HG02759 (cell line): Measurements from ENCODE around the gene AHNAK.

ENCODE experiments used
- ATAC-seq: cut with Tn5 transposase; IDR thresholded peaks from one replicate; pipeline ENCODE4 v1.9.1; 2021; ENCODE audit warnings: mild to moderate bottlenecking, moderate library complexity; ENCODE audit not compliant: unreplicated experiment

The AHNAK gene

GRCh38 chr11:62439785-62440602 is 106.6 kb downstream of the AHNAK start:
- no peak for ATAC-seq

DNA sequence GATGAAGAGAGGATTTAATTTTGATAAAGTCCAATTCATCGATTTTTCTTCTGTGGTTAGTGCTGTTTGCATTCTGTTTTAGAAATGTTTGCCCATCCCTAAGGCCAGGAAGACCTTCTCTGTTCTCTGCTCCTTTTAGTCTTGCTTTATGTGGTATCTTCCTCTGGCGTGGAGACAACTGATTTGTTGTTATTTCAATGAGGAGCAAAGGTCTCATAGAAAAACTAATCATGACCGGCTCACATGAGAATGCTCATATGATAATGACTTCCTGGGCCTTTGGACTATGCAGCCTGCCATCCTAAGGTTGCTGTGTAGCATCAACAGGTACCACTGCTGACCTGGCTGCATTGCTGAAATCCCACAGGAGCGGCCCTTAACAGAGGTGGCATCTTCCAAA is 108.0 kb downstream of the AHNAK start:
- no peak for ATAC-seq

DNA sequence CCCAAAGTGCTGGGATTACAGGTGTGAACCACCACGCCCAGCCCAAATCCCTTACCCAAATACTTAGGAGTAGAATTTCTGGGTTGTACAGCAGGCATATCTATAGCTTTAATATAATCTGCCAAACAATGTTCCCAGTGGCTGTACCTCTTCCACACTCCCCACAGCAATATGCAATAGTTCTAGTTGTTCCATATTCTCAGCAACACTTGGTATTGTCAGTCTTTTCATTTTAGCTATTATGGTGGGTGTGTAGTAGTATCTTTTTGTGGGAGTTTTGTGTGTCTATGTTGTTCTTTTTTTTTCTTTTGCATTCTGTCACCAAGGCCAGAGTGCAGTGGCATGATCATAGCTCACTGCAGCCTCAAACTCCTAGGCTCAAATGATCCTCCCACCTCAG is 109.0 kb downstream of the AHNAK start:
- ATAC-seq: no peak

- ATAC-seq: no peak
Observed at GRCh38 chr11:62435846-62436660, 110.6 kb downstream of the AHNAK start.

DNA sequence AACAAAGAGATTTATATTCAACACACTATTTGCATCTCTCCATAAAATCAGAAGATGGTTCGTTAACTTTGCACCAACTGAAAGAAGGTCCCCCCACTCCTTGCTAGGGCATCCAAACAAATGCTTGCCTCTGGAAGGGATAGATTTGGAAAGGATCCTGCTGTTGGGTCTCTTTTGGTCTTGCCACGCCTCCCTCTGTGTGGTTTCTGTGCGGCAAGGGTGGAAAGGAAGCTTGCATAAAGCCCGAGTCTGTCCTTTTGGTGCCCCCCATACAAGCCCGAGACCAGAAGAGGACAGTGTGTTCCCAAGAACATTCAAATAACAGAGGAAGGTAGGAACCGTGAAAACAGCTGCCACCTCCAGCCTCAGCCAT is 112.7 kb downstream of the AHNAK start:
- no peak for ATAC-seq

DNA sequence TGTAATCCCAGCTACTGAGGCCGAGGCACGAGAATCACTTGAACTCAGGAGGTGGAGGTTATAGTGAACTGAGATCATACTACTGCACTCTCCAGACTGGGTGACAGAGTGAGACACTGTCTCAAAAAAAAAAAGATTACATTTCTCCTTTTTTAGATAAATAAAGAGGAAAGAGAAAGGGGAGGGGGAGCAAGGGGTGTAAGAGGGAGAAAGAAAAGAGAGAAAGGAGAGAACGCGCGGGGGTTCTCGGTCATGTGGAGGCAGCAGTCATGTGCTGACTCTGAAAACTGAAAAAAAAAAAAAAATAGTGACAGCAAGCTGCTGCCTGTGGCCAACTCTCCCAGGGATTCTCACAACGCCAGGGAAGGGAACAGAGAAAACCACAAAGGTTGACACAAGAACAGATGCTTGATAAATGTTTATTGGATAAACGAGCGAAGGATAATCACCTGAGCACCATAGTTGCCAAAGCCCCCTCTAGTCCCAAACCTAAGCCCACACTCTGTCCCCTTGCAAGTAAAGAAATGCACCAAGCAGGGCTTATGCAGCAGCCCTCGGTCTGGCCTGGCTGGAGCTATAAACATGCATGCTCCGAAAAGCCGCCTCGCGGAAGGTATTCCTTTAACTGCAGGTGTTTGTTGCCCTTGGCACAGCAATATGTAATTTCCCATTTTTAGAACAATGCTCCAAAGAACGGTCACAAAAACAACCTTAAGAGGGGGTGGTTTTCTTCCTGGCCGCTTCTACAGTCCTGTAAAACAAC is 113.3 kb downstream of the AHNAK start:
- ATAC-seq: no peak

GRCh38 chr11:62432695-62433094 is 113.9 kb downstream of the AHNAK start:
- ATAC-seq: no peak

GRCh38 chr11:62431171-62431901 is 115.3 kb downstream of the AHNAK start:
- ATAC-seq: no peak

DNA sequence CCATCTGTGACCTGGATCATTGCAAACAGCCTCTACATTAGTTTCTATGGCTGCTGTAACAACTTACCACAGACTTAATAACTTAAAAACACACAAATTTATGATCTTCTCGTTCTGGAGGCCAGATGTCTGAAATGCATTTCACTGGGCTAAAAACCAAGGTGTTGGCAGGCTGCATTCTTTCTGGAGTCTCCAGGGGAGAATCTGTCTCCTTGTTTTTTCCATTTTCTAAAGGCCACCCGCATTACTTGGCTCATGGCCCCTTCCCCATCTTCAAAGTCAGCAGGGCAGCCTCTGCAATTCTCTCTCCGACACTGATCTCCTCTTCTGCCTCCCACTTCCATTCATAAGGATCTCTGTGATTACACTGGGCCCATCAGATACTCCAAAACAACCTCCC is 116.2 kb downstream of the AHNAK start:
- no peak for ATAC-seq

GRCh38 chr11:62428871-62429560 is 117.6 kb downstream of the AHNAK start:
- no peak for ATAC-seq

DNA sequence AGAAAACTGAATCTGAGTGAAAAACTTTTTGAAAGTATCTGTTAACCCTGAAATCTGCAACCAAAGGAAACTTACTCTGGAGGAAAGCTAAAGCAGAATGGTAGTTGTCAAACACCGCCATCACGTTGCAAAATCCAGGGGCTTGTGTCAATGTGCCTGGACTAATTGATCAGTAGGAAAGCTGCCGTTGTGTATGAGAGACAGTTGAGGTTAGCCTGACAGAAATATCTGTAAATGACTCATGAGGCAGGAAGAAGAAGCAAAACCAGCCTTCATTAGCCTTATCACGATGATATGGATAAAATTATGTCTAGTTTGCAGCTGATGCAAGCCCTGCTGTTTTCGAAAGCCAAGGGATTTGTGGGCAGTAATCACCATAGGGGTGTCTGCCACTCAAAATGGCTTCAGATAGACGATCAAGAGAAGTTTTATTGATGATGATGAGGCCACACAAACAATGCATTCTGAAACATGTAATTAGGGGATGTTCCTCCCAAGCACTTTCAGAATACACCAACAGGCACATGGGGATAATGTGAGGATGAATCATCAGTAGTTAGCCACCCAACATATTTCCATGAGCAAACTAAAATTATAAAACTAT is 118.9 kb downstream of the AHNAK start:
- ATAC-seq: no peak

- no peak for ATAC-seq
Observed at GRCh38 chr11:62423012-62423411, 123.6 kb downstream of the AHNAK start.

DNA sequence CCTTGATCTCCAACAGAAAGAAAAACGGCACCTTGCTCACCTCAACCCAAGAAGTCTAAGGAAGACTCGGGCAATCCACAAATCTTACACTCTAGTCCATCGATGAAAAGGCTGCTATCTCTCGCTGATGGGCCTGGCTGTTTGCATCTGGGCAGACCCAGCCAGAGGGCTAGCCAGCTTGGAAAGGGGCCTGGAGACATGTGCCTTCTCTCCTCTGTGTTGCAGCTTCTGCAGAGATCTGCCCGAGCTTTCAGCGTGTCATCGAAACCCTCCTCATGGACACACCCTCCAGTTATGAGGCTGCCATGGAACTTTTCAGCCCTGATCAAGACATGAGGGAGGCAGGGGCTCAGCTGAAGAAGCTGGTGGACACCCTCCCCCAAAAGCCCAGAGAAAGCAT is 124.6 kb downstream of the AHNAK start:
- no peak for ATAC-seq

GRCh38 chr11:62420882-62421281 is 125.7 kb downstream of the AHNAK start:
- no peak for ATAC-seq

- no peak for ATAC-seq
Observed at GRCh38 chr11:62419943-62420342, 126.7 kb downstream of the AHNAK start.

DNA sequence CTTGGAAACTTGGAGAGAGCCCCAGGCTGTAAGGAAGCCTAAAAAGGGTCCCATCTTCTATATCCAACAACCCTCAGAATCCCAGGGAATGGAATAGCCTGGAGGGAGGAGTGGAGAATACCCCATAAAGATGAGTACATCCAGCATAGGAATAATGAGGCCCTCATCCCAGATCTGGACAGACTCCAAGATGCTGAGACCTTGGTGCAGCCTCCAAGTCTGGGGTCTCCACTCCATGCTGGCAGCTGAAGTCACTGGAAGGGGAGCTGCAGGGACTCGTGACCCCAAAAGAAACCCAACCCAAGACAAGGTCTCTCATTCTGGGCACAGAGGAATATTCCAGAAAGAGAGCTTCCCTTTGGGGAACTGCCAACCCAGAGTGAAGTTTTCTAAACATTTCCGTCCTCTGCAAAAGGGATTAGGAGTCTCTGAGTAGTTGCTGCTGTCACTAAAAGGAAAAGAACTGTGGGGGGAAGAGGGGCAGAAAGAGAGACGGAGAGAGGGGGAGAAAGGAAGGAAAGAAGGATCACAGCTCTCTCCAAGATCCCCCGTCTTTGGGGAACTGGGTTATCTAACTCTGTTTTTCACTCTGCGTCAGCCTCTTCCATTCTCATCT is 127.2 kb downstream of the AHNAK start:
- no peak for ATAC-seq

- no peak for ATAC-seq
Observed at GRCh38 chr11:62418733-62419132, 127.9 kb downstream of the AHNAK start, which contains the start of gene SCGB1A1. TSS of gene SCGB1A1 (plus strand) at chr11:62419033. CDS start at chr11:62419096, 63 bp downstream.

GRCh38 chr11:62418136-62418535 is 128.5 kb downstream of the AHNAK start:
- ATAC-seq: no peak

- no peak for ATAC-seq
Observed at GRCh38 chr11:62416596-62416995, 130.0 kb downstream of the AHNAK start.
